Panc1 (cell line): Measurements from ENCODE around the gene SF3A1. TPM values are rescaled to one million over a fixed set of nuclear protein-coding genes. Genes with fewer than 3 reads are reported as not detected.

Experiments
- ATAC-seq: fragments of 200-7000 bp; cut with Tn5 transposase; 2 replicates; pipeline ENCODE4 v1.9.1; 2020; ENCODE audit warnings: mild to moderate bottlenecking, moderate library complexity
- BruUV-seq: library from RNA; stranded (reverse); fragments of 400-500 nt; replicated peaks from 2 replicates; lab custom pipeline; 2021; lab: Mats Ljungman, UMichigan
- CTCF ChIA-PET: fragments of 300-600 bp; sonication (Branson Sonifier 250); formaldehyde crosslinking; loops from one replicate; lab custom pipeline; 2022; ENCODE audit warnings: antibody characterized with exemption; lab: Charles Lee
- POLR2A ChIA-PET: fragments of 300-600 bp; sonication (Branson Sonifier 250); formaldehyde crosslinking; loops from one replicate; lab custom pipeline; 2022; ENCODE audit warnings: antibody characterized with exemption; lab: Charles Lee
- DNase-seq: peaks from one replicate; pipeline ENCODE4 v3.0.0-alpha.2; 2010; ENCODE audit warnings: low read depth, low spot score
- H3K27ac ChIP-seq: 2 replicates; pipeline ENCODE4 v1.5.1; 2011; ENCODE audit warnings: mild to moderate bottlenecking, low read length, inconsistent platforms
- H3K27me3 ChIP-seq: fragments of 200-500 bp; sonication (Bioruptor generic); 2 replicates; pipeline ENCODE4 v1.6.0; 2014; ENCODE audit warnings: low read length, inconsistent platforms; ENCODE audit not compliant: control insufficient read depth, insufficient read depth
- H3K36me3 ChIP-seq: fragments of 200-500 bp; sonication (Bioruptor generic); 2 replicates; pipeline ENCODE4 v1.5.1; 2014; ENCODE audit warnings: inconsistent platforms, mild to moderate bottlenecking, low read length, moderate library complexity; ENCODE audit not compliant: control insufficient read depth, insufficient read depth
- H3K4me1 ChIP-seq: 2 replicates; pipeline ENCODE4 v1.5.1; 2011; ENCODE audit warnings: inconsistent platforms, mild to moderate bottlenecking, low read length, moderate library complexity; ENCODE audit not compliant: control insufficient read depth, insufficient read depth
- H3K4me3 ChIP-seq, 2 experiments: 2 replicates each; pipeline ENCODE4 v1.5.1; 2011 to 2012; ENCODE audit warnings: low read depth in 2 of 2, low read length in 2 of 2, mild to moderate bottlenecking in 2 of 2, inconsistent platforms in 1 of 2, moderate library complexity in 1 of 2
- H3K9me3 ChIP-seq: fragments of 200-500 bp; sonication (Bioruptor generic); 2 replicates; pipeline ENCODE4 v1.5.1; 2014; ENCODE audit warnings: low read depth, mild to moderate bottlenecking, inconsistent platforms, low read length, moderate library complexity; ENCODE audit not compliant: control insufficient read depth, insufficient read depth
- CTCF ChIP-seq: fragments of 450-650 bp; IDR thresholded peaks from 2 replicates; pipeline ENCODE4 v1.5.1; 2017; ENCODE audit warnings: mild to moderate bottlenecking
- POLR2AphosphoS5 ChIP-seq: IDR thresholded peaks from 2 replicates; pipeline ENCODE4 v1.6.1; 2012; ENCODE audit warnings: mild to moderate bottlenecking, low read depth, low read length, moderate library complexity
- REST ChIP-seq, 2 experiments: IDR thresholded peaks; 2 replicates each; pipeline ENCODE4 v1.6.1; 2011 to 2012; ENCODE audit warnings: low read depth in 2 of 2, control low read depth in 1 of 2, low read length in 1 of 2, mild to moderate bottlenecking in 1 of 2, moderate library complexity in 1 of 2; ENCODE audit not compliant: insufficient read depth in 1 of 2
- SIN3A ChIP-seq: IDR thresholded peaks from 2 replicates; pipeline ENCODE4 v1.6.1; 2012; ENCODE audit warnings: low read depth, mild to moderate bottlenecking, low read length, moderate library complexity, borderline replicate concordance; ENCODE audit not compliant: insufficient read depth
- TCF7L2 ChIP-seq: IDR thresholded peaks from 2 replicates; pipeline ENCODE4 v1.6.1; 2011; ENCODE audit warnings: mild to moderate bottlenecking, low read depth, low read length, inconsistent platforms
- in situ Hi-C: cut with HindIII; loops from 2 replicates; pipeline ENCODE4 v1.10.0; 2016; ENCODE audit warnings: low sequenced_read_pairs, low pct_unique_long_range_greater_than_20kb
- intact Hi-C: fragments of 100-400 bp; cut with micrococcal nuclease; formaldehyde crosslinking; loops from one replicate; pipeline ENCODE4 v1.10.0; 2022; ENCODE audit not compliant: unreplicated experiment
- total RNA-seq: library from RNA; stranded (reverse); gene quantifications from one replicate; pipeline ENCODE4 v1.2.1, GENCODE V29; 2021; ENCODE audit not compliant: unreplicated experiment

The SF3A1 gene
- total RNA-seq, 1 experiment from 2014 or later: 176 TPM

GRCh38 chr22:30317778-30318177 is 38.9 kb downstream of the SF3A1 start:
- no peaks in the 10 kb centered on the region for H3K27me3 ChIP-seq
- DNase-seq: no peak
- ChIA-PET CTCF (no interaction called here), POLR2A (no interaction called here)
- H3K9me3 ChIP-seq: no peaks in the 10 kb centered on the region
- no peak for TF ChIP-seq TCF7L2
- no peak for TF ChIP-seq REST (IDR thresholded peaks at IDR 0.05; ENCODE audit: insufficient read depth in 1 of 2, low read depth in 2 of 2, low read length in 1 of 2)
- TF ChIP-seq SIN3A: no peak
- no peak for TF ChIP-seq POLR2AphosphoS5
- no peak for TF ChIP-seq CTCF
- ATAC-seq: no peak
- H3K4me1 ChIP-seq: peaks cover 20% of the 10 kb centered on the region
- in situ Hi-C loops: no loop called here
- intact Hi-C loops: no loop called here
- H3K4me3 ChIP-seq: no peak overlapping the region
- BruUV-seq: no TSS peak
- no peaks in the 10 kb centered on the region for H3K36me3 ChIP-seq
- H3K27ac ChIP-seq: no peak overlapping the region

- intact Hi-C loops (no loop called here), in situ Hi-C loops (no loop called here)
- ChIA-PET CTCF (no interaction called here), POLR2A (no interaction called here)
- no peak for TF ChIP-seq POLR2AphosphoS5
- TF ChIP-seq TCF7L2: no peak
- no peak for TF ChIP-seq SIN3A
- no peak for TF ChIP-seq CTCF
- no peak for TF ChIP-seq REST (IDR thresholded peaks at IDR 0.05; ENCODE audit: insufficient read depth in 1 of 2, low read depth in 2 of 2, low read length in 1 of 2)
- no peak overlapping the region for H3K4me3 ChIP-seq
- no peaks in the 10 kb centered on the region for H3K27me3 ChIP-seq
- DNase-seq (no peak), ATAC-seq (no peak)
- no peaks in the 10 kb centered on the region for H3K9me3 ChIP-seq
- no peak overlapping the region for H3K27ac ChIP-seq
- BruUV-seq: no TSS peak
- peaks cover 34% of the 10 kb centered on the region for H3K4me1 ChIP-seq
- H3K36me3 ChIP-seq: no peaks in the 10 kb centered on the region
Observed at GRCh38 chr22:30315962-30316576, 40.6 kb downstream of the SF3A1 start.
